Measurements from ENCODE around the gene SLFN12L.

- no peak for TF ChIP-seq TEAD4 (IDR thresholded peaks at IDR 0.05; ENCODE audit: borderline replicate concordance, insufficient read depth)
- TF ChIP-seq EZH2phosphoT487 (IDR thresholded peaks at IDR 0.05; ENCODE audit: borderline replicate concordance, low read depth): no peak
- no peak for TF ChIP-seq CTCF (IDR thresholded peaks at IDR 0.05)
- TF ChIP-seq TCF12 (IDR thresholded peaks at IDR 0.05): no peak
- TF ChIP-seq EP300 (IDR thresholded peaks at IDR 0.05; ENCODE audit: borderline replicate concordance in 1 of 2, low read depth in 1 of 2, low read length in 1 of 2): no peak
Measured at GRCh38 chr17:35477248-35477647, 60.2 kb downstream of the SLFN12L start.
